ENCODE data around the gene GIMD1. TPM values are rescaled to one million over a fixed set of nuclear protein-coding genes. Genes with fewer than 3 reads are reported as not detected.

GIMD1 gene
- total RNA-seq, 3 donors from 2014 or later, result not detected

DNA sequence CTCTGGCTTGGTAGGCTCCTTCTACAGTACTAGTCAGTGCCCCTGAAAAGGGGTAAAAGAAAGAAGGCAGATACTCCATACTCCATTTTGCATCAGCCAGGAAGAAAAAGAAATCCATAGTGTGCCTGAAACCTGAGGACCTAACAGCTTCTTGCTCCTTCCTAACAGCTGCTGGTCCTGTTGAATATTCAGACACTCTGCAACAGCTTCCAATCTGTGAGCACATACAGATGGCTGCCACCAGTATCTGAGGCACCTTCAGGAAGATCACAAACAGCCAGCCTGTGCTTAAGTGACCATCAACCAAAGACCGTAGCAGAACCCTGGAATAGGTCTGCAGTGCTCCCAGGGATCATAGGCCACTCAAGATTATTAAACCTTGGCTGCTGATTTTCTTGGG, 4.3 kb downstream of the GIMD1 start:
- Histone ChIP-seq H3K9me3 (no peaks in the 10 kb centered on the region), H3K4me1 (ENCODE audit: low read depth) (no peaks in the 10 kb centered on the region), H3K36me3 (ENCODE audit: low read depth) (no peaks in the 10 kb centered on the region), H3K4me3 (no peak overlapping the region)
- TF ChIP-seq, protein P1, sequence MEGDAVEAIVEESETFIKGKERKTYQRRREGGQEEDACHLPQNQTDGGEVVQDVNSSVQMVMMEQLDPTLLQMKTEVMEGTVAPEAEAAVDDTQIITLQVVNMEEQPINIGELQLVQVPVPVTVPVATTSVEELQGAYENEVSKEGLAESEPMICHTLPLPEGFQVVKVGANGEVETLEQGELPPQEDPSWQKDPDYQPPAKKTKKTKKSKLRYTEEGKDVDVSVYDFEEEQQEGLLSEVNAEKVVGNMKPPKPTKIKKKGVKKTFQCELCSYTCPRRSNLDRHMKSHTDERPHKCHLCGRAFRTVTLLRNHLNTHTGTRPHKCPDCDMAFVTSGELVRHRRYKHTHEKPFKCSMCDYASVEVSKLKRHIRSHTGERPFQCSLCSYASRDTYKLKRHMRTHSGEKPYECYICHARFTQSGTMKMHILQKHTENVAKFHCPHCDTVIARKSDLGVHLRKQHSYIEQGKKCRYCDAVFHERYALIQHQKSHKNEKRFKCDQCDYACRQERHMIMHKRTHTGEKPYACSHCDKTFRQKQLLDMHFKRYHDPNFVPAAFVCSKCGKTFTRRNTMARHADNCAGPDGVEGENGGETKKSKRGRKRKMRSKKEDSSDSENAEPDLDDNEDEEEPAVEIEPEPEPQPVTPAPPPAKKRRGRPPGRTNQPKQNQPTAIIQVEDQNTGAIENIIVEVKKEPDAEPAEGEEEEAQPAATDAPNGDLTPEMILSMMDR (IDR thresholded peaks at IDR 0.05), result no peak
- intact Hi-C loops (cut with DNase I, micrococcal nuclease), result no loop called here
- ATAC-seq, result no peak
- DNase-seq, result no peak

DNA sequence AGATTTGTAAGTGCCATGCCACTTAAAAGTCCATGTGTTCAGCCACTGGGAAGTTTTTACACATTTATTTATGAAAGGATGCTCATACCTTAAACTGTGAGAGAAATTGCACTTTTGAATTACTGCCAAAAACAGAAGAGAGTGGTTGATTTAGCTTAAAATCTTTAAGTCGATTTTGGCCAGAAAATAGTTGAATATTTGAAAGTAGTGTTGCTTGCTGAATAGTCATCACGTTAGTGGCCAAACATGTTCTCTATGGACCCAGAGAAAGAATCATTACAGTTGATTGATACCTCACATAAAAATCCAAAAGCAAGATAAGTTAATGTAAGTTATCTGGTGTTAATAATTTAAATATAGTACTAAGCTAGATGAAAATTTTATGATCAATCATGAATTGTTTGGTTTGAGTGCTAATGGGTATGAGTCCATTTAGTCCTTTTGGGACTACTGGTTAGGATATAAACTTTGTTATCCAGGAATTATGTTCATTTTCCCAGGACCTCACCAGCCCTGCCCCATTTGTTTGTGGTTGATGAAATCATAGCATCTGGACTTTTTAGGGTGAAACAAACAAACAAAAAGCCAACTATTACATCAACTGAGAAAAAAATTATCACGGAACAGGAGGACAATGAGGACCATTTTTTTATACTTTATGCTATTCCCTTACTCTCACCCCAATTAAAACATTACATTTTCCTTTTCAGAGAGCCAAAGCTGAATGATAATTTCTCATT, 6.3 kb downstream of the GIMD1 start:
- Histone ChIP-seq H3K4me1 (ENCODE audit: low read depth) (no peaks in the 10 kb centered on the region), H3K9me3 (no peaks in the 10 kb centered on the region), H3K4me3 (no peak overlapping the region), H3K36me3 (ENCODE audit: low read depth) (no peaks in the 10 kb centered on the region)
- TF ChIP-seq, protein P1 (IDR thresholded peaks at IDR 0.05), result no peak
- intact Hi-C loops (cut with DNase I, micrococcal nuclease), result no loop called here
- DNase-seq (no peak), ATAC-seq (no peak)

DNA sequence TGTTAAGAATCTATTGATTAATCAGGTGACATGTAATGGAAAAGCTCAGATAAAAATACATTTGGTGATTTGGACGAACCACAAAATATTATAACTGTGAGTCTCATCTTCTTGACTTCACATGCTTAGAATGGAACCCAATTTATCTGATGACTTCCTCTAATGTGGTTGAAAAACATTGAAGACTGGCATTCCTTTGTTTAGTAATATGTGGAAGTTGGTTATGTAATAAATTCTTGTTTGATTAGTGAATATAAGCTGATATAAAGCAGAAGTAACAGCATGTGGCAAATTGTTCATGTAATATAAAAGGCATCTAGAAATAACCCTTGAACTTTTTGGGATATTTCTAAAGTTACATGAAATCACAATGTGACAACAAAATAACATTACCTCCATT, 9.7 kb downstream of the GIMD1 start:
- no peaks in the 10 kb centered on the region for H3K9me3 ChIP-seq
- no peaks in the 10 kb centered on the region for H3K4me1 ChIP-seq (ENCODE audit: low read depth)
- TF ChIP-seq, protein P1 (IDR thresholded peaks at IDR 0.05), result no peak
- intact Hi-C loops (cut with DNase I, micrococcal nuclease), result no loop called here
- ATAC-seq (no peak), DNase-seq (no peak)
- H3K4me3 ChIP-seq, result no peak overlapping the region
- no peaks in the 10 kb centered on the region for H3K36me3 ChIP-seq (ENCODE audit: low read depth)

DNA sequence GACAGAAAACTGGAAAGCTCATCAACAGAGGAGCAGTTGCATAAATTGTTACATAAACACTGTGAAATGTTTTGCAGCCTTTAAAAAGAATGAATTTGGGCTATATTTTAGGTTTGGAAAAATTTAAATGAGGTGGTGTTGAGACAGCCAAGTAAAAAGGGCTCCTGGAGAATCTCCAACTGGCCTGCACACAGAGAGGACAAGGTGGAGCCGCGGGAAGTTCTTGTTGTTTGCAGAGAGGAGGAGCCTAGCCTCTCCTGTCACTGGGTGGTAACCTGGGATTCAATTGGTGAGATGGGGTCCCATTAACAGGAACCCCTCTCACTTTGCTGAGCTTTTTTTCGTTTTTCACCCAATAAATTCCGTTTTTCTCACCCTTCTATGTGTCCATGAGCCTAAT, 13.4 kb downstream of the GIMD1 start:
- Histone ChIP-seq H3K9me3 (no peaks in the 10 kb centered on the region), H3K36me3 (ENCODE audit: low read depth) (no peaks in the 10 kb centered on the region), H3K4me1 (ENCODE audit: low read depth) (no peaks in the 10 kb centered on the region), H3K4me3 (no peak overlapping the region)
- no peak for ATAC-seq
- intact Hi-C loops (cut with DNase I, micrococcal nuclease), result no loop called here
- no peak for DNase-seq
- TF ChIP-seq, protein P1 (IDR thresholded peaks at IDR 0.05), result no peak

DNA sequence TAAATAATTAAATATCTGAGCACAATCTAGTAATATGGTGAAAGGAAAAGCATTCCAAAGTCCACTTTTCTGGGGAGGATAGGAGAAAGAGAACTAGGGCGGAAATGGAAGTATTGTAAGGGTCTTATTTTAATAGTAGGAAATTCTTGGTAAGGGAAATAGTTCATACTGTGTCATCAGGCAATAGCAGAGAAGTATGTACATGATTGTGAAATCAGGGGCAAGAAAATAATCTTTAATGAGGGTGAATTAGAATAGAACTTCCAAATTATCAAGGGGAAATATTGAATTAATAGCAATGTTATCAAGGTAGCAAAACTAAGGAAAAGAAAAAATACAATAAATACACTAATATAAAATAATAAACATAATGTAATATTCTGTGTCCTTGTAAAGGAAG, 14.8 kb downstream of the GIMD1 start:
- Histone ChIP-seq H3K4me1 (ENCODE audit: low read depth) (no peaks in the 10 kb centered on the region), H3K36me3 (ENCODE audit: low read depth) (no peaks in the 10 kb centered on the region), H3K9me3 (no peaks in the 10 kb centered on the region), H3K4me3 (no peak overlapping the region)
- no peak for DNase-seq
- intact Hi-C loops (cut with DNase I, micrococcal nuclease), result no loop called here
- TF ChIP-seq, protein P1 (IDR thresholded peaks at IDR 0.05), result no peak
- ATAC-seq, result no peak

DNA sequence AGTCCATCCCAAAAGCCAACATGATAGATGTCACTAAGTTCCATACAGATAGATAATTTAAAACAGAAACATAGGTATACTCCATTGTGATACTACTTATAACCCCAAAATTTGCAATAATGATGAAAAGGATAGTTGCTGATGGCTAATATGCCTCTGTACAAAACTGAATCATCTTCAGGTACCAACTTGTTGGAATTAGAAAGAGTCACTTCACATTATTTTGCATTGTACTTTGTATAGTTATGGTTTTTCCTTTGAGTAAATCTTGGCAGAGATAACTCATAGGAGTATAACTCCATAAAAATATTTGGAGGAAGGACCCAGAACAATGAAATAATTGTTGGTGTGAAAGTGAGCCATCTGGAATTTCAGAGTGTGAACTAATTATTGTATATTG, 17.6 kb downstream of the GIMD1 start:
- no peak for DNase-seq
- H3K36me3 ChIP-seq (ENCODE audit: low read depth), result no peaks in the 10 kb centered on the region
- ATAC-seq, result no peak
- TF ChIP-seq, protein P1 (IDR thresholded peaks at IDR 0.05), result no peak
- H3K4me1 ChIP-seq (ENCODE audit: low read depth), result no peaks in the 10 kb centered on the region
- H3K4me3 ChIP-seq, result no peak overlapping the region
- no peaks in the 10 kb centered on the region for H3K9me3 ChIP-seq
- intact Hi-C loops (cut with DNase I, micrococcal nuclease), result no loop called here
